Parathyroid adenoma (tissue), 2 donors: Measurements from ENCODE around the gene KIAA1191.

Source experiments
- H2AFZ ChIP-seq: fragments of 300-600 bp; sonication (generic); one replicate; pipeline ENCODE4 v1.7.0; 2017; ENCODE audit warnings: antibody characterized with exemption, mild to moderate bottlenecking
- H3K27ac ChIP-seq: fragments of 300-600 bp; sonication (generic); one replicate; pipeline ENCODE4 v1.7.0; 2017
- H3K27me3 ChIP-seq: fragments of 300-600 bp; sonication (generic); one replicate; pipeline ENCODE4 v1.7.0; 2017; ENCODE audit warnings: low read length; ENCODE audit not compliant: control insufficient read depth, insufficient read depth
- H3K36me3 ChIP-seq: fragments of 300-600 bp; sonication (generic); one replicate; pipeline ENCODE4 v1.7.0; 2017; ENCODE audit warnings: low read length; ENCODE audit not compliant: control insufficient read depth, insufficient read depth
- H3K4me1 ChIP-seq: fragments of 300-600 bp; sonication (generic); one replicate; pipeline ENCODE4 v1.7.0; 2017; ENCODE audit warnings: control low read depth
- H3K4me2 ChIP-seq: fragments of 300-600 bp; sonication (generic); one replicate; pipeline ENCODE4 v1.7.0; 2017; ENCODE audit warnings: low read length
- H3K4me3 ChIP-seq: fragments of 300-600 bp; sonication (generic); one replicate; pipeline ENCODE4 v1.7.0; 2017; ENCODE audit warnings: low read depth, low read length
- H3K79me2 ChIP-seq: fragments of 300-600 bp; sonication (generic); one replicate; pipeline ENCODE4 v1.7.0; 2017; ENCODE audit warnings: control low read depth
- H3K9ac ChIP-seq: fragments of 300-600 bp; sonication (generic); one replicate; pipeline ENCODE4 v1.7.0; 2017; ENCODE audit warnings: mild to moderate bottlenecking
- H3K9me3 ChIP-seq: fragments of 300-600 bp; sonication (generic); one replicate; pipeline ENCODE4 v1.7.0; 2017; ENCODE audit warnings: low read length; ENCODE audit not compliant: control insufficient read depth
- TF ChIP-seq, protein P1 (sequence below): fragments of 300-600 bp; sonication (generic); IDR thresholded peaks from one replicate; pipeline ENCODE4 v1.7.0; 2017; ENCODE audit warnings: antibody characterized with exemption, mild to moderate bottlenecking
- donor health status: primary hyperparathyroidism.

The KIAA1191 gene

DNA sequence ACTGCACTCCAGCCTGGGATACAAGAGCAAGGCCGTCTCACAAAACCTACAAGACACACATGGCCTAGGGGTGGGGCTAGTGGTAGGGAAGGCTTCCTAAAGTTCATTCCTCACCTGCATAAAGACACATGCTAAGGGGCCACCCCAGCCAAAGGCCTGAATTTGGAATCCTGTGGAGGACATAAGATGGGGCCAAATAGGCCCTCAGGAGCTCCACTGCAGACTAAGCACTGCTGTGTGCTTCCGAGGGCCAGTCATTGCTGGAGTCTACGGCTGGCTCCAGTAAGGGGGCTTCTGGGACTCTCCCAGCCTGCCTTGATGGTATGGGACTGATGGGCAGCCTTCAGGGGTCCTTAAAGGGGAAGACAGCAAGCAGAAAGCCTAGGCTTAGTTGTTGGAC lies 21.2 kb upstream of the KIAA1191 start:
- H3K4me2 ChIP-seq = no peak overlapping the region
- H3K9me3 ChIP-seq = no peaks in the 10 kb centered on the region
- no peak overlapping the region for H3K4me3 ChIP-seq
- H3K36me3 ChIP-seq = no peaks in the 10 kb centered on the region
- TF ChIP-seq, protein P1, sequence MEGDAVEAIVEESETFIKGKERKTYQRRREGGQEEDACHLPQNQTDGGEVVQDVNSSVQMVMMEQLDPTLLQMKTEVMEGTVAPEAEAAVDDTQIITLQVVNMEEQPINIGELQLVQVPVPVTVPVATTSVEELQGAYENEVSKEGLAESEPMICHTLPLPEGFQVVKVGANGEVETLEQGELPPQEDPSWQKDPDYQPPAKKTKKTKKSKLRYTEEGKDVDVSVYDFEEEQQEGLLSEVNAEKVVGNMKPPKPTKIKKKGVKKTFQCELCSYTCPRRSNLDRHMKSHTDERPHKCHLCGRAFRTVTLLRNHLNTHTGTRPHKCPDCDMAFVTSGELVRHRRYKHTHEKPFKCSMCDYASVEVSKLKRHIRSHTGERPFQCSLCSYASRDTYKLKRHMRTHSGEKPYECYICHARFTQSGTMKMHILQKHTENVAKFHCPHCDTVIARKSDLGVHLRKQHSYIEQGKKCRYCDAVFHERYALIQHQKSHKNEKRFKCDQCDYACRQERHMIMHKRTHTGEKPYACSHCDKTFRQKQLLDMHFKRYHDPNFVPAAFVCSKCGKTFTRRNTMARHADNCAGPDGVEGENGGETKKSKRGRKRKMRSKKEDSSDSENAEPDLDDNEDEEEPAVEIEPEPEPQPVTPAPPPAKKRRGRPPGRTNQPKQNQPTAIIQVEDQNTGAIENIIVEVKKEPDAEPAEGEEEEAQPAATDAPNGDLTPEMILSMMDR = no peak
- peaks cover 3% of the 10 kb centered on the region for H3K79me2 ChIP-seq
- no peak overlapping the region for H2AFZ ChIP-seq
- peaks cover 6% of the 10 kb centered on the region for H3K4me1 ChIP-seq
- no peak overlapping the region for H3K9ac ChIP-seq
- H3K27ac ChIP-seq = no peak overlapping the region
- H3K27me3 ChIP-seq = no peaks in the 10 kb centered on the region

- Histone ChIP-seq H3K27ac (no peak overlapping the region), H2AFZ (no peak overlapping the region), H3K9ac (no peak overlapping the region), H3K4me3 (no peak overlapping the region), H3K4me2 (no peak overlapping the region), H3K36me3 (no peaks in the 10 kb centered on the region), H3K9me3 (no peaks in the 10 kb centered on the region), H3K27me3 (no peaks in the 10 kb centered on the region), H3K4me1 (no peaks in the 10 kb centered on the region), H3K79me2 (no peaks in the 10 kb centered on the region)
- TF ChIP-seq, protein P1 = no peak
These were observed 20.4 kb upstream of the KIAA1191 start for GRCh38 chr5:176381979-176382378.

DNA sequence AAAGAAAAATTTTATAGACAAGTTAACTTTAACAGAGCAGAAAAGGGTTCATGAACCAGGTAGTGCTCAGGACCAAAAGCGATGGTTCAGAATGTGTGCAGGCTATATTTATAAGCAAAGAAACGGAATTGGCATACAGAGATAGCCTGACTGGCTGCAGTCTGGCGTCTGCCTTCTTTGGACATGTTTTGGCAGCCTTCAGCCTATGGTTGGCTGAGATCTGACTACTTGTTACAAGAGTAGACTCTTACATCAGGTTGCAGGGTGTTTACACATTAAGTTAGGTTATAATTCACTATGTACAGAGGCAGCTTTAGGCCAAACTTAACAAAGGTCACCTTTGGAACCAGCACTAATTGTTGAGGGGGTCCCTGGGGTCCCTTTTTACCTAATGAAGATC lies 19.9 kb upstream of the KIAA1191 start:
- Histone ChIP-seq H2AFZ (no peak overlapping the region), H3K27ac (no peak overlapping the region), H3K4me3 (no peak overlapping the region), H3K9ac (no peak overlapping the region), H3K79me2 (no peaks in the 10 kb centered on the region), H3K4me1 (no peaks in the 10 kb centered on the region), H3K9me3 (no peaks in the 10 kb centered on the region), H3K4me2 (no peak overlapping the region), H3K27me3 (no peaks in the 10 kb centered on the region), H3K36me3 (no peaks in the 10 kb centered on the region)
- TF ChIP-seq, protein P1 = no peak

- Histone ChIP-seq H3K4me2 (no peak overlapping the region), H3K79me2 (no peaks in the 10 kb centered on the region), H3K36me3 (no peaks in the 10 kb centered on the region), H3K4me1 (no peaks in the 10 kb centered on the region), H3K4me3 (no peak overlapping the region), H3K9ac (no peak overlapping the region), H2AFZ (no peak overlapping the region), H3K27ac (no peak overlapping the region), H3K9me3 (no peaks in the 10 kb centered on the region), H3K27me3 (no peaks in the 10 kb centered on the region)
- TF ChIP-seq, protein P1 = no peak
These were observed 18.3 kb upstream of the KIAA1191 start for GRCh38 chr5:176379881-176380280.

- no peaks in the 10 kb centered on the region for H3K4me1 ChIP-seq
- no peaks in the 10 kb centered on the region for H3K27me3 ChIP-seq
- H3K79me2 ChIP-seq = no peaks in the 10 kb centered on the region
- peak overlapping the region; percentile 0 for H3K4me3 ChIP-seq
- H3K9me3 ChIP-seq = no peaks in the 10 kb centered on the region
- TF ChIP-seq, protein P1 = no peak
- peak overlapping the region; percentile 42 for H3K4me2 ChIP-seq
- H3K27ac ChIP-seq = no peak overlapping the region
- H3K36me3 ChIP-seq = no peaks in the 10 kb centered on the region
- no peak overlapping the region for H2AFZ ChIP-seq
- no peak overlapping the region for H3K9ac ChIP-seq
These were observed 11.7 kb upstream of the KIAA1191 start for GRCh38 chr5:176373100-176373818.
